Smooth muscle cell (in vitro differentiated cells): ENCODE measurements around the gene DGLUCY. TPM values are rescaled to one million over a fixed set of nuclear protein-coding genes. Genes with fewer than 3 reads are reported as not detected.
"Not testable (repeated sequence)": the region's sequence is repeated elsewhere in the genome, so short reads cannot be mapped to it uniquely, and the experiment has no call there.

Source experiments
- DNase-seq: peaks from one replicate; lab custom pipeline; 2025; ENCODE audit not compliant: unreplicated experiment; lab: John Stamatoyannopoulos, UW
- H2AFZ ChIP-seq: fragments of 200-600 bp; sonication (generic); 2 replicates; pipeline ENCODE4 v1.6.0; 2016; ENCODE audit warnings: antibody characterized with exemption, low read depth, mild to moderate bottlenecking
- H3F3A ChIP-seq: fragments of 200-600 bp; sonication (generic); 2 replicates; pipeline ENCODE4 v1.6.0; 2017; ENCODE audit warnings: antibody characterized with exemption, low read depth
- H3K27ac ChIP-seq: fragments of 200-600 bp; sonication (generic); 2 replicates; pipeline ENCODE4 v1.5.1; 2016; ENCODE audit warnings: low read depth, mild to moderate bottlenecking
- H3K27me3 ChIP-seq: fragments of 200-600 bp; sonication (generic); 2 replicates; pipeline ENCODE4 v1.6.1; 2016; ENCODE audit warnings: low read depth, mild to moderate bottlenecking
- H3K36me3 ChIP-seq: fragments of 200-600 bp; sonication (generic); 2 replicates; pipeline ENCODE4 v1.5.1; 2016; ENCODE audit warnings: low read depth
- H3K4me1 ChIP-seq: fragments of 200-600 bp; sonication (generic); 2 replicates; pipeline ENCODE4 v1.5.1; 2016; ENCODE audit warnings: low read depth
- H3K4me2 ChIP-seq: fragments of 200-600 bp; sonication (generic); 2 replicates; pipeline ENCODE4 v1.6.0; 2016; ENCODE audit warnings: mild to moderate bottlenecking
- H3K4me3 ChIP-seq: fragments of 200-600 bp; sonication (generic); 2 replicates; pipeline ENCODE4 v1.5.1; 2016; ENCODE audit warnings: mild to moderate bottlenecking
- H3K79me2 ChIP-seq: fragments of 200-600 bp; sonication (generic); 2 replicates; pipeline ENCODE4 v1.6.0; 2016; ENCODE audit warnings: low read depth, mild to moderate bottlenecking
- H3K9ac ChIP-seq: fragments of 200-600 bp; sonication (generic); 2 replicates; pipeline ENCODE4 v1.6.0; 2016; ENCODE audit warnings: low read depth
- H3K9me3 ChIP-seq: fragments of 200-600 bp; sonication (generic); replicated peaks from 2 replicates; pipeline ENCODE4 v1.5.1; 2016; ENCODE audit warnings: low read depth
- H4K20me1 ChIP-seq: fragments of 200-600 bp; sonication (generic); 2 replicates; pipeline ENCODE4 v1.6.0; 2016; ENCODE audit warnings: low read depth
- CTCF ChIP-seq: fragments of 200-600 bp; sonication (generic); IDR thresholded peaks from 2 replicates; pipeline ENCODE4 v1.5.1; 2017; ENCODE audit warnings: borderline replicate concordance, mild to moderate bottlenecking, antibody characterized with exemption; ENCODE audit not compliant: insufficient read depth, poor library complexity, severe bottlenecking
- WGBS: methylation state at CpG from one replicate; pipeline ENCODE4 v1.1.7; 2016; ENCODE audit warnings: low lambda C conversion rate; 5-methylcytosine and 5-hydroxymethylcytosine counted together
- polyA plus RNA-seq: library from polyadenylated mRNA; unstranded; fragments of >200 nt; fragmentation: Nextera tagmentation; extraction: Ambion mirVana; gene quantifications from 2 replicates; pipeline ENCODE4 v1.2.1, GENCODE V29; 2016
- total RNA-seq: library from RNA; depleted of rRNA; stranded (reverse); fragments of >200 nt; gene quantifications from 2 replicates; pipeline ENCODE4 v1.2.3, GENCODE V29; 2014

DGLUCY gene
- total and polyA plus RNA-seq, 2 experiments from 2014 or later, result 9.7 to 11.3 TPM

- Histone ChIP-seq H3K4me3 (no peak overlapping the region), H3K36me3 (no peaks in the 10 kb centered on the region), H3K9ac (peak overlapping the region; percentile 39), H3K9me3 (no peaks in the 10 kb centered on the region), H3K27me3 (no peaks in the 10 kb centered on the region), H3K4me1 (no peaks in the 10 kb centered on the region), H3K79me2 (no peaks in the 10 kb centered on the region), H3K4me2 (peak overlapping the region; percentile 20), H2AFZ (no peak overlapping the region), H3K27ac (peak overlapping the region; percentile 94), H4K20me1 (no peaks in the 10 kb centered on the region), H3F3A (no peaks in the 10 kb centered on the region)
- no peak for DNase-seq
- TF ChIP-seq CTCF, result no peak
- WGBS, result 79% methylated on average over 6 of the region's 6 CpGs
Observed at GRCh38 chr14:91243074-91243471, 129.2 kb downstream of the DGLUCY start.

DNA sequence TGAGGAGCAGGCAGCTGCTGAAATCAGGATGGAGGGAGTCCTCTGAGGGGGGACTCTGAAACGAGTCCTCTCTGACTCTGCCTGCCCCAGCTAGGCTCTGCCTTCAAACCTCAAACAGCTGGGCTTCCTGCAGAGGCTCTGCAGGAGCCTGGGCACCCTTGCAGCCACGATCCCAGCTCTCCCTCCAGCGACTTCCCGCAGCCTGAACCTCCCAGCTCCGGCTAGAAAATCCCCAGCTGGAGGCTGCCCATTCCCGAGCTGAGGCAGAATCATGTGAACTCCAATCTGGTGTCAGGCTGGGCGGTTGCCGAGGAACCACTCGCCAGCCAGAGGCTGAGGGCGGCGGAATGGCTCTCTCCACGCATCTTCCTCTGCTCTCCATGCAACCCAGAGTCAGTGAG is 130.6 kb downstream of the DGLUCY start, which contains the start of gene GPR68:
Gene GPR68, minus strand, starts transcription at position 204 of the 401 bp plus-strand sequence. CDS start 9,654 bp downstream, outside the sequence.
- peak within 1 kb of the TSS; percentile 62 for H3K4me2 ChIP-seq

GRCh38 chr14:91245029-91245428 is 131.2 kb downstream of the DGLUCY start:
- no peaks in the 10 kb centered on the region for H4K20me1 ChIP-seq
- H3K36me3 ChIP-seq, result no peaks in the 10 kb centered on the region
- peaks cover 4% of the 10 kb centered on the region for H3K4me1 ChIP-seq
- H3F3A ChIP-seq, result no peaks in the 10 kb centered on the region
- WGBS, result 95% methylated on average over 9 of the region's 9 CpGs
- no peak for TF ChIP-seq CTCF
- H3K27ac ChIP-seq, result peak overlapping the region; percentile 94
- no peaks in the 10 kb centered on the region for H3K27me3 ChIP-seq
- H3K4me3 ChIP-seq, result no peak overlapping the region
- H3K9me3 ChIP-seq, result no peaks in the 10 kb centered on the region
- H3K79me2 ChIP-seq, result no peaks in the 10 kb centered on the region
- no peak for DNase-seq
- no peak overlapping the region for H3K9ac ChIP-seq
- H3K4me2 ChIP-seq, result no peak overlapping the region
- no peak overlapping the region for H2AFZ ChIP-seq

More for the DNA sequence above, 130.6 kb downstream of the DGLUCY start, which contains the start of gene GPR68:
- Histone ChIP-seq H3K9ac (peak within 1 kb of the TSS; percentile 82), H3K4me3 (no peak within 1 kb of the TSS), H3K36me3 (no peaks in the 10 kb centered on the region), H3F3A (no peaks in the 10 kb centered on the region), H3K4me1 (no peaks in the 10 kb centered on the region), H3K79me2 (no peaks in the 10 kb centered on the region), H2AFZ (no peak within 1 kb of the TSS), H3K27ac (peak within 1 kb of the TSS; percentile 94), H4K20me1 (no peaks in the 10 kb centered on the region), H3K9me3 (no peaks in the 10 kb centered on the region), H3K27me3 (no peaks in the 10 kb centered on the region)
- no peak for TF ChIP-seq CTCF
- WGBS, result 54% methylated on average over 12 of the region's 12 CpGs
- DNase-seq, result no peak

DNA sequence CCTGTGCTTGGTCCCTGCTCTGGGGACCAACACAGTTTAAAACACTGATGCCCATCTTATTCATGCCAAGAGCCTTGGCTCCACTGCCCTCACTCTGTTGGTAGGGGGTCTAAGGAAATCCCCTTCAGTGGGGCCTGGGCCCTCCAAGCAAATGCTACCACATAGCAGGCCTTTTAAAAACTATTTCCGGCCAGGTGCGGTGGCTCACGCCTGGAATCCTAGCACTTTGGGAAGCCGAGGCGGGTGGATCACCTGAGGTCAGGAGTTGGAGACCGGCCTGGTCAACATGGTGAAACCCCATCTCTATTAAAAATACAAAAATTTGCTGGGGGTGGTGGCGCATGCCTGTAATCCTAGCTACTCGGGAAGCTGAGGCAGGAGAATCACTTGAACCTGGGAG is 131.7 kb downstream of the DGLUCY start:
- not testable (repeated sequence) for H3K4me2 ChIP-seq, H3K9ac ChIP-seq, H3K4me3 ChIP-seq, DNase-seq, H3K27ac ChIP-seq, H3K4me1 ChIP-seq, H4K20me1 ChIP-seq, H3F3A ChIP-seq, H2AFZ ChIP-seq, H3K9me3 ChIP-seq, H3K79me2 ChIP-seq, H3K36me3 ChIP-seq, H3K27me3 ChIP-seq
- WGBS, result 98% methylated on average over 8 of the region's 8 CpGs
